ENCODE results near the gene LDHA.
A peak's percentile ranks its signal among the peaks of the same experiment; 100 is the strongest.

- TF ChIP-seq CTCF (IDR thresholded peaks at IDR 0.05), result peak in 3 of 6 experiments; percentile 7 to 22 (median 11)
- TF ChIP-seq POLR2A (IDR thresholded peaks at IDR 0.05), result peak; percentile 80 to 99 (median 96)
- peak; percentile 44 to 90 (median 81) for TF ChIP-seq EP300 (IDR thresholded peaks at IDR 0.05)
- TF ChIP-seq POLR2AphosphoS5 (IDR thresholded peaks at IDR 0.05), result peak; percentile 99 to 100
Observed at GRCh38 chr11:18394275-18394927, at the start of gene LDHA.

Measured in upper lobe of left lung (tissue), 4 donors.